SK-N-MC (cell line): ENCODE measurements around the gene ULK4.

Experiments
- EZH2 ChIP-seq: fragments of 200-600 bp; sonication (generic); IDR thresholded peaks from one replicate; pipeline ENCODE4 v1.6.1; 2017; ENCODE audit warnings: antibody characterized with exemption
- POLR2AphosphoS5 ChIP-seq: IDR thresholded peaks from 2 replicates; pipeline ENCODE4 v1.6.1; 2012; ENCODE audit warnings: mild to moderate bottlenecking, low read depth, low read length, borderline replicate concordance

DNA sequence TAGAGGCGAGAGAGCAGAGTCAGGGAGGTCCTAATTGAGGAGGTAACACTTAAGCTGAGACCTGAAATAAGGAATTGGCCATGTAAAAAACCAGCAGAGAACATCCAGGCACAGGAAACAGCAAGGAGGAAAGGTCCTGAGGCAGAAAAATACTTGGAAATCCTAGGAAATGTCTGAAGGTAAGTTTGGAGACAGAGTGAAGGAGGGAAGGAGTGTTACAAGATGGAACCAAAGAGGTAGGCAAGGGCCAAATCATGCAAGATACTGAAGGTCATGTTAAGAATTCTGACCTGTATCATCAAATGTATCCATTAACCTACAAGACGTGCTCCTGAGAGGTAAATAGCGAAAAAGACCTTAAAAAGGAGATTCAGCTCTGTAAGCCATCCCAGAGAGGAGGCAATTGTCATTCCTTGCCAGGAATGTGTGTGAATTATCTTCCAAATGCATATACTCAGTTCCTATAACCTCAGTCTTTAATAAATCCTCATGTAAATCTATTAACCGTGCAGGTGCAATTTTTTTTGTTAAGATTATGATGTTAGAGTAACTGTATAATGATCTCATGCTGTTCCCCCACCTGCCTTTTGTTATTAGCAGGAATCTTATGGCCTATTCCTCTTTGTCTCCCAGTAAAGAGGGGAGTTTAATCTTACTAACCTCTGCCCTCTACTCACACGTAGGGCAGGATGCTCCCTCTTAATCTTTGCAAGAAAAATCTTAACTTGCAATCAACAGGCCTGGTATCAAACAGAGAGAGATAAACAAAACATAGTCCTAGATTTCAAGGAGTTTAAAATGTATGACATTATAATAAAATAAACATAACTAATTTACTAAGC lies 166.9 kb downstream of the ULK4 start:
- TF ChIP-seq POLR2AphosphoS5, result no peak
- no peak for TF ChIP-seq EZH2
